Measurements from ENCODE around the gene PTPRR.

The PTPRR gene

GRCh38 chr12:70626180-70626579 is 294.4 kb downstream of the PTPRR start:
- Histone ChIP-seq H3K9me3 (ENCODE audit: insufficient read depth, low read depth, low read length) (no peaks in the 10 kb centered on the region), H3K4me2 (ENCODE audit: low read depth, low read length, poor library complexity, severe bottlenecking) (no peak overlapping the region), H3F3A (ENCODE audit: low read depth) (no peaks in the 10 kb centered on the region), H3K9me2 (replicated peaks; ENCODE audit: low read depth, low read length) (no peaks in the 10 kb centered on the region), H3K36me3 (ENCODE audit: insufficient read depth, low read length) (no peaks in the 10 kb centered on the region), H3K4me1 (ENCODE audit: insufficient read depth, low read length, poor library complexity, severe bottlenecking) (no peaks in the 10 kb centered on the region), H3K9ac (ENCODE audit: low read depth, low read length, poor library complexity, severe bottlenecking) (no peak overlapping the region), H3K27me3 (ENCODE audit: insufficient read depth, low read length, poor library complexity, severe bottlenecking) (no peaks in the 10 kb centered on the region), H2AFZ (ENCODE audit: low read length) (no peak overlapping the region), H4K20me1 (ENCODE audit: insufficient read depth, low read length, poor library complexity, severe bottlenecking) (no peaks in the 10 kb centered on the region), H3K79me2 (ENCODE audit: insufficient read depth, low read length) (no peaks in the 10 kb centered on the region), H3K4me3 (ENCODE audit: low read length, poor library complexity, severe bottlenecking) (no peak overlapping the region)
- TF ChIP-seq CTCF (conservative IDR thresholded peaks at IDR 0.05; ENCODE audit: low read length): no peak
- TF ChIP-seq EZH2phosphoT487 (IDR thresholded peaks at IDR 0.05; ENCODE audit: borderline replicate concordance): no peak

GRCh38 chr12:70619471-70620152 is 300.9 kb downstream of the PTPRR start:
- Histone ChIP-seq H2AFZ (ENCODE audit: low read length) (no peak overlapping the region), H3F3A (ENCODE audit: low read depth) (no peaks in the 10 kb centered on the region), H3K4me3 (ENCODE audit: low read length, poor library complexity, severe bottlenecking) (no peak overlapping the region), H3K4me2 (ENCODE audit: low read depth, low read length, poor library complexity, severe bottlenecking) (no peak overlapping the region), H3K4me1 (ENCODE audit: insufficient read depth, low read length, poor library complexity, severe bottlenecking) (no peaks in the 10 kb centered on the region), H3K9ac (ENCODE audit: low read depth, low read length, poor library complexity, severe bottlenecking) (no peak overlapping the region), H3K79me2 (ENCODE audit: insufficient read depth, low read length) (no peaks in the 10 kb centered on the region), H3K27me3 (ENCODE audit: insufficient read depth, low read length, poor library complexity, severe bottlenecking) (no peaks in the 10 kb centered on the region), H3K9me3 (ENCODE audit: insufficient read depth, low read depth, low read length) (no peaks in the 10 kb centered on the region), H3K9me2 (replicated peaks; ENCODE audit: low read depth, low read length) (no peaks in the 10 kb centered on the region), H3K36me3 (ENCODE audit: insufficient read depth, low read length) (no peaks in the 10 kb centered on the region), H4K20me1 (ENCODE audit: insufficient read depth, low read length, poor library complexity, severe bottlenecking) (no peaks in the 10 kb centered on the region)
- no peak for TF ChIP-seq EZH2phosphoT487 (IDR thresholded peaks at IDR 0.05; ENCODE audit: borderline replicate concordance)
- TF ChIP-seq CTCF (conservative IDR thresholded peaks at IDR 0.05; ENCODE audit: low read length): no peak

- no peaks in the 10 kb centered on the region for H3K4me1 ChIP-seq (ENCODE audit: insufficient read depth, low read length, poor library complexity, severe bottlenecking)
- no peaks in the 10 kb centered on the region for H3K27me3 ChIP-seq (ENCODE audit: insufficient read depth, low read length, poor library complexity, severe bottlenecking)
- H3K9me2 ChIP-seq (replicated peaks; ENCODE audit: low read depth, low read length): no peaks in the 10 kb centered on the region
- no peaks in the 10 kb centered on the region for H3K9me3 ChIP-seq (ENCODE audit: insufficient read depth, low read depth, low read length)
- H2AFZ ChIP-seq (ENCODE audit: low read length): no peak overlapping the region
- no peak overlapping the region for H3K9ac ChIP-seq (ENCODE audit: low read depth, low read length, poor library complexity, severe bottlenecking)
- H3K4me3 ChIP-seq (ENCODE audit: low read length, poor library complexity, severe bottlenecking): no peak overlapping the region
- H3K4me2 ChIP-seq (ENCODE audit: low read depth, low read length, poor library complexity, severe bottlenecking): no peak overlapping the region
- no peaks in the 10 kb centered on the region for H4K20me1 ChIP-seq (ENCODE audit: insufficient read depth, low read length, poor library complexity, severe bottlenecking)
- H3F3A ChIP-seq (ENCODE audit: low read depth): no peaks in the 10 kb centered on the region
- no peaks in the 10 kb centered on the region for H3K36me3 ChIP-seq (ENCODE audit: insufficient read depth, low read length)
- no peaks in the 10 kb centered on the region for H3K79me2 ChIP-seq (ENCODE audit: insufficient read depth, low read length)
- no peak for TF ChIP-seq CTCF (conservative IDR thresholded peaks at IDR 0.05; ENCODE audit: low read length)
- no peak for TF ChIP-seq EZH2phosphoT487 (IDR thresholded peaks at IDR 0.05; ENCODE audit: borderline replicate concordance)
Observed at GRCh38 chr12:70618371-70618770, 302.2 kb downstream of the PTPRR start.

Measured in Loucy (cell line).